Loucy (cell line): Measurements from ENCODE around the gene CFAP70.

ENCODE experiments used
- H2AFZ ChIP-seq: fragments of 200-600 bp; sonication (generic); 2 replicates; pipeline ENCODE4 v1.6.0; 2016; ENCODE audit warnings: antibody characterized with exemption, mild to moderate bottlenecking, low read length, moderate library complexity
- H3F3A ChIP-seq: fragments of 200-600 bp; 2 replicates; pipeline ENCODE4 v1.6.0; 2016; ENCODE audit warnings: antibody characterized with exemption, low read depth, mild to moderate bottlenecking
- H3K27me3 ChIP-seq: fragments of 200-600 bp; sonication (generic); 2 replicates; pipeline ENCODE4 v1.6.1; 2014; ENCODE audit warnings: low read length, mild to moderate bottlenecking; ENCODE audit not compliant: insufficient read depth, poor library complexity, severe bottlenecking
- H3K36me3 ChIP-seq: fragments of 200-600 bp; sonication (generic); 2 replicates; pipeline ENCODE4 v1.6.1; 2016; ENCODE audit warnings: low read length; ENCODE audit not compliant: insufficient read depth
- H3K4me1 ChIP-seq: fragments of 200-600 bp; sonication (generic); 2 replicates; pipeline ENCODE4 v1.5.1; 2014; ENCODE audit warnings: low read length, mild to moderate bottlenecking; ENCODE audit not compliant: insufficient read depth, poor library complexity, severe bottlenecking
- H3K4me2 ChIP-seq: fragments of 200-600 bp; sonication (generic); 2 replicates; pipeline ENCODE4 v1.6.0; 2014; ENCODE audit warnings: antibody characterized with exemption, low read length, low read depth, mild to moderate bottlenecking; ENCODE audit not compliant: poor library complexity, severe bottlenecking
- H3K4me3 ChIP-seq: fragments of 200-600 bp; sonication (generic); 2 replicates; pipeline ENCODE4 v1.5.1; 2014; ENCODE audit warnings: low read length, mild to moderate bottlenecking, mixed read lengths; ENCODE audit not compliant: poor library complexity, severe bottlenecking
- H3K79me2 ChIP-seq: fragments of 200-600 bp; sonication (generic); 2 replicates; pipeline ENCODE4 v1.6.1; 2014; ENCODE audit warnings: low read length; ENCODE audit not compliant: insufficient read depth
- H3K9ac ChIP-seq: fragments of 200-600 bp; sonication (generic); 2 replicates; pipeline ENCODE4 v1.6.0; 2014; ENCODE audit warnings: mild to moderate bottlenecking, low read depth, low read length, moderate library complexity; ENCODE audit not compliant: poor library complexity, severe bottlenecking
- H3K9me2 ChIP-seq: fragments of 200-600 bp; sonication (generic); replicated peaks from 2 replicates; pipeline ENCODE4 v1.6.1; 2016; ENCODE audit warnings: low read depth, low read length, mixed read lengths
- H3K9me3 ChIP-seq: fragments of 200-600 bp; sonication (generic); 2 replicates; pipeline ENCODE4 v1.6.1; 2014; ENCODE audit warnings: mild to moderate bottlenecking, antibody characterized with exemption, low read length, low read depth; ENCODE audit not compliant: insufficient read depth
- H4K20me1 ChIP-seq: fragments of 200-600 bp; sonication (generic); 2 replicates; pipeline ENCODE4 v1.6.0; 2014; ENCODE audit warnings: antibody characterized with exemption, low read length, mild to moderate bottlenecking; ENCODE audit not compliant: insufficient read depth, poor library complexity, severe bottlenecking
- CTCF ChIP-seq: fragments of 200-600 bp; sonication (generic); conservative IDR thresholded peaks from 2 replicates; pipeline ENCODE4 v1.5.1; 2014; ENCODE audit warnings: mild to moderate bottlenecking, antibody characterized with exemption, low read length
- EZH2phosphoT487 ChIP-seq: fragments of 200-600 bp; IDR thresholded peaks from 2 replicates; pipeline ENCODE4 v1.6.1; 2018; ENCODE audit warnings: antibody characterized with exemption, mild to moderate bottlenecking, moderate library complexity, borderline replicate concordance

The CFAP70 gene

GRCh38 chr10:73388228-73388627, 29.6 kb upstream of the CFAP70 start:
- no peak overlapping the region for H3K4me2 ChIP-seq
- TF ChIP-seq EZH2phosphoT487 (no peak), CTCF (no peak)
- no peaks in the 10 kb centered on the region for H3K9me2 ChIP-seq
- no peaks in the 10 kb centered on the region for H3K79me2 ChIP-seq
- no peak overlapping the region for H2AFZ ChIP-seq
- no peak overlapping the region for H3K4me3 ChIP-seq
- no peaks in the 10 kb centered on the region for H3K27me3 ChIP-seq
- H3K9ac ChIP-seq = no peak overlapping the region
- H3K4me1 ChIP-seq = no peaks in the 10 kb centered on the region
- H3K9me3 ChIP-seq = no peaks in the 10 kb centered on the region
- H3F3A ChIP-seq = no peaks in the 10 kb centered on the region
- H4K20me1 ChIP-seq = no peaks in the 10 kb centered on the region
- H3K36me3 ChIP-seq = peaks cover 73% of the 10 kb centered on the region; the same call in 1 of the 2 replicates

- Histone ChIP-seq H4K20me1 (no peaks in the 10 kb centered on the region), H3K9me2 (no peaks in the 10 kb centered on the region), H3K9ac (no peak overlapping the region), H3K4me1 (no peaks in the 10 kb centered on the region), H3K9me3 (no peaks in the 10 kb centered on the region), H3F3A (no peaks in the 10 kb centered on the region), H3K36me3 (peaks cover 86% of the 10 kb centered on the region; the same call in 1 of the 2 replicates), H3K27me3 (no peaks in the 10 kb centered on the region), H3K4me3 (no peak overlapping the region), H3K79me2 (no peaks in the 10 kb centered on the region), H3K4me2 (no peak overlapping the region), H2AFZ (no peak overlapping the region)
- TF ChIP-seq CTCF = no peak
- no peak for TF ChIP-seq EZH2phosphoT487
These were observed 27.9 kb upstream of the CFAP70 start for GRCh38 chr10:73386583-73386982.

GRCh38 chr10:73379064-73379748, 20.5 kb upstream of the CFAP70 start:
- Histone ChIP-seq H3K9me2 (no peaks in the 10 kb centered on the region), H3K4me3 (peak overlapping the region; percentile 22), H2AFZ (no peak overlapping the region), H3F3A (no peaks in the 10 kb centered on the region; the same call in 1 of the 2 replicates), H3K9ac (peak overlapping the region; percentile 15), H4K20me1 (no peaks in the 10 kb centered on the region), H3K4me1 (peaks cover 11% of the 10 kb centered on the region), H3K27me3 (no peaks in the 10 kb centered on the region), H3K9me3 (no peaks in the 10 kb centered on the region), H3K4me2 (peak overlapping the region; percentile 14), H3K36me3 (peaks cover 88% of the 10 kb centered on the region), H3K79me2 (no peaks in the 10 kb centered on the region)
- no peak for TF ChIP-seq CTCF
